K562 (cell line): ENCODE measurements around the gene SLC30A1. TPM values are rescaled to one million over a fixed set of nuclear protein-coding genes. Genes with fewer than 3 reads are reported as not detected.

ENCODE experiments used
- CHD4 ChIP-seq: fragments of 200-600 bp; sonication (generic); IDR thresholded peaks from 3 replicates; pipeline ENCODE4 v1.6.1; 2012; ENCODE audit warnings: low read depth, mild to moderate bottlenecking, mixed read lengths, low read length, inconsistent platforms; ENCODE audit not compliant: insufficient read depth, insufficient replicate concordance, poor library complexity, severe bottlenecking
- ELF4 ChIP-seq: fragments of 450-650 bp; formaldehyde crosslinking; IDR thresholded peaks from 2 replicates; pipeline ENCODE4 v1.4.0; 2022; ENCODE audit warnings: missing genetic modification characterization
- KAT8 ChIP-seq: fragments of 450-650 bp; IDR thresholded peaks from 2 replicates; pipeline ENCODE4 v1.6.1; 2016; ENCODE audit warnings: low read depth, mild to moderate bottlenecking
- NFIC ChIP-seq: fragments of 450-650 bp; IDR thresholded peaks from 2 replicates; pipeline ENCODE4 v1.6.1; 2017; ENCODE audit warnings: mild to moderate bottlenecking, inconsistent platforms
- PHTF2 ChIP-seq: fragments of 250-450 bp; sonication (Bioruptor Pico); IDR thresholded peaks from 2 replicates; pipeline ENCODE4 v1.5.0; 2021; ENCODE audit warnings: mild to moderate bottlenecking
- RCOR1 ChIP-seq, 2 experiments: IDR thresholded peaks; 2 replicates each; pipeline ENCODE4 v1.6.1; 2012; ENCODE audit warnings: low read depth in 2 of 2, low read length in 2 of 2, borderline replicate concordance in 1 of 2, improper control_type of control experiment in 1 of 2
- SFPQ ChIP-seq: fragments of 200-400 bp; formaldehyde crosslinking; IDR thresholded peaks from 2 replicates; pipeline ENCODE4 v1.6.1; 2017; ENCODE audit warnings: mild to moderate bottlenecking, low read depth, low read length, moderate library complexity
- TBL1XR1 ChIP-seq, 2 experiments: IDR thresholded peaks; 2 replicates each; pipeline ENCODE4 v1.6.1; 2012; ENCODE audit warnings: improper control_type of control experiment in 2 of 2, low read length in 2 of 2, mild to moderate bottlenecking in 1 of 2
- ZBTB17 ChIP-seq: fragments of 450-650 bp; formaldehyde crosslinking; IDR thresholded peaks from 2 replicates; pipeline ENCODE4 v1.4.0; 2020; ENCODE audit warnings: mild to moderate bottlenecking
- ZBTB7A ChIP-seq: IDR thresholded peaks from 2 replicates; pipeline ENCODE4 v1.6.1; 2011; ENCODE audit warnings: low read depth, mild to moderate bottlenecking, low read length, moderate library complexity, borderline replicate concordance; ENCODE audit not compliant: control insufficient read depth
- ZKSCAN8 ChIP-seq: fragments of 200-800 bp; sonication (Bioruptor generic); IDR thresholded peaks from 2 replicates; pipeline ENCODE4 v1.6.1; 2016; ENCODE audit warnings: missing genetic modification characterization, missing compliant biosample characterization
- ZNF280A ChIP-seq: fragments of 450-650 bp; IDR thresholded peaks from 2 replicates; pipeline ENCODE4 v1.6.1; 2018; ENCODE audit warnings: mild to moderate bottlenecking, low read depth; ENCODE audit not compliant: partially characterized antibody
- ZNF551 ChIP-seq: fragments of 250-450 bp; sonication (Bioruptor Pico); IDR thresholded peaks from 2 replicates; pipeline ENCODE4 v1.5.0; 2021; ENCODE audit warnings: mild to moderate bottlenecking, moderate library complexity
- ZNF740 ChIP-seq, 3 experiments: fragments of 200-800 bp in 1 of 3; sonication (Bioruptor generic) in 1 of 3; sonication (generic) in 1 of 3; formaldehyde crosslinking in 1 of 3; IDR thresholded peaks; 2 replicates each; pipeline versions ENCODE4 v1.6.1 to v1.8.0; 2016 to 2022; ENCODE audit warnings: mild to moderate bottlenecking in 2 of 3, missing compliant biosample characterization in 2 of 3, missing genetic modification characterization in 2 of 3, missing genetic modification reagents in 1 of 3
- polyA plus RNA-seq, 8 experiments: library from polyadenylated mRNA; depleted of rRNA in 4 of 8; stranded (reverse) in 5 of 8; unstranded in 3 of 8; fragments of >200 nt; fragmentation: Nextera tagmentation in 2 of 8; fragmentation: Illumina TruSeq in 1 of 8; extraction: Ambion mirVana in 2 of 8; extraction: Trizol in 1 of 8; gene quantifications; 2 replicates each; pipeline versions ENCODE4 v1.2.1 to v1.2.3, GENCODE V29; 2011 to 2014; ENCODE audit warnings: inconsistent platforms in 1 of 8, missing spikeins in 1 of 8
- total RNA-seq, 7 experiments: library from RNA; depleted of rRNA in 6 of 7; stranded (reverse); fragments of >200 nt in 6 of 7; fragmentation: Illumina TruSeq in 2 of 7; extraction: Trizol in 2 of 7; gene quantifications; 2 replicates each; pipeline versions ENCODE4 v1.2.1 to v1.2.3, GENCODE V29; 2011 to 2021; ENCODE audit warnings: low replicate concordance in 1 of 7
- TF ChIP-seq, protein P1 (sequence below), 2 experiments: fragments of 450-650 bp in 1 of 2; IDR thresholded peaks; 2 replicates each; pipeline ENCODE4 v1.6.1; 2011 to 2017; ENCODE audit warnings: low read depth in 2 of 2, antibody characterized with exemption in 1 of 2, borderline replicate concordance in 1 of 2, low read length in 1 of 2, mild to moderate bottlenecking in 1 of 2, mixed read lengths in 1 of 2; ENCODE audit not compliant: control insufficient read depth in 1 of 2
- TF ChIP-seq, protein P2 (sequence below): fragments of 450-650 bp; formaldehyde crosslinking; conservative IDR thresholded peaks from 2 replicates; pipeline ENCODE4 v1.4.0; 2022; ENCODE audit warnings: mild to moderate bottlenecking, missing genetic modification characterization

SLC30A1 gene
- total and polyA plus RNA-seq, 9 of the 15 experiments (the other 6 are each of a cell fraction or from before 2014, with no cell fraction given) = 4.1 to 14.4 (median 6.6) TPM

DNA sequence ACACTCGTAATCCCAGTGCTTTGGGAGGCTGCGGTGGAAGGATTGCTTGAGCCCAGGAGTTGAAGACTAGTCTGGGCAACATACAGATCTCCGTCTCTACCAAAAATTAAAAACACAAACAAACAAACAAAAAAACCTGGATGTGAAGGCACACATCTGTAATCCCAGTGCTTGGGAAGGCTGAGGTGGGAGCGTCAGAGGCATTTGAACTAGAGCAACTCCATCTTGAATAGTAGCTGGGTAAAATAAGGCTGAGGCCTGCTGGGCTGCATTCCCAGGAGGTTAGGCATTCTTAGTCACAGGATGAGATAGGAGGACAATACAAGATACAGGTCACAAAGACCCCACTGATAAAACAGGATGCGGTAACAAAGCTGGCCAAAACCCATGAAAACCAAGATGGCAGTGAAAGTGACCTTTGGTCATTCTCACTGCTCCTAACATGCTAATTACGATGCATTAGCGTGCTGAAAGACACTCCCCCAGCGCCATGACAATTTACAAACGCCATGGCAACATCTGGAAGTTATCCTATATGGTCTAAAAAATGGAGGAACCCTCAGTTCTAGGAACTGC is 53.8 kb downstream of the SLC30A1 start (continued):
- TF ChIP-seq ZKSCAN8 (CRISPR knock-in tag) (no peak), ZNF280A (no peak), ELF4 (CRISPR knock-in tag) (0 out of 2 replicates have a peak, but pooled peaks have one; percentile 52), ZNF740 (CRISPR knock-in tag; IDR thresholded peaks at IDR 0.05) (no peak), ZNF740 (tag; IDR thresholded peaks at IDR 0.05) (peak in 1 of 2 experiments; percentile 88; a peak in 2 of 4 replicates), SFPQ (no peak), PHTF2 (CRISPR knock-in tag) (no peak), TBL1XR1 (IDR thresholded peaks at IDR 0.05; ENCODE audit: low read length in 2 of 2) (no peak), KAT8 (no peak), CHD4 (no peak), NFIC (no peak), ZBTB17 (CRISPR knock-in tag) (0 out of 2 replicates have a peak, but pooled peaks have one; percentile 22), ZBTB7A (no peak), RCOR1 (IDR thresholded peaks at IDR 0.05; ENCODE audit: borderline replicate concordance in 1 of 2, low read depth in 2 of 2, low read length in 2 of 2) (no peak), ZNF551 (CRISPR knock-in tag) (no peak)
- TF ChIP-seq, protein P1, sequence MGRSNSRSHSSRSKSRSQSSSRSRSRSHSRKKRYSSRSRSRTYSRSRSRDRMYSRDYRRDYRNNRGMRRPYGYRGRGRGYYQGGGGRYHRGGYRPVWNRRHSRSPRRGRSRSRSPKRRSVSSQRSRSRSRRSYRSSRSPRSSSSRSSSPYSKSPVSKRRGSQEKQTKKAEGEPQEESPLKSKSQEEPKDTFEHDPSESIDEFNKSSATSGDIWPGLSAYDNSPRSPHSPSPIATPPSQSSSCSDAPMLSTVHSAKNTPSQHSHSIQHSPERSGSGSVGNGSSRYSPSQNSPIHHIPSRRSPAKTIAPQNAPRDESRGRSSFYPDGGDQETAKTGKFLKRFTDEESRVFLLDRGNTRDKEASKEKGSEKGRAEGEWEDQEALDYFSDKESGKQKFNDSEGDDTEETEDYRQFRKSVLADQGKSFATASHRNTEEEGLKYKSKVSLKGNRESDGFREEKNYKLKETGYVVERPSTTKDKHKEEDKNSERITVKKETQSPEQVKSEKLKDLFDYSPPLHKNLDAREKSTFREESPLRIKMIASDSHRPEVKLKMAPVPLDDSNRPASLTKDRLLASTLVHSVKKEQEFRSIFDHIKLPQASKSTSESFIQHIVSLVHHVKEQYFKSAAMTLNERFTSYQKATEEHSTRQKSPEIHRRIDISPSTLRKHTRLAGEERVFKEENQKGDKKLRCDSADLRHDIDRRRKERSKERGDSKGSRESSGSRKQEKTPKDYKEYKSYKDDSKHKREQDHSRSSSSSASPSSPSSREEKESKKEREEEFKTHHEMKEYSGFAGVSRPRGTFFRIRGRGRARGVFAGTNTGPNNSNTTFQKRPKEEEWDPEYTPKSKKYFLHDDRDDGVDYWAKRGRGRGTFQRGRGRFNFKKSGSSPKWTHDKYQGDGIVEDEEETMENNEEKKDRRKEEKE (IDR thresholded peaks at IDR 0.05; ENCODE audit: borderline replicate concordance in 1 of 2, control insufficient read depth in 1 of 2, low read depth in 2 of 2, low read length in 1 of 2) = no peak
- TF ChIP-seq, protein P2, sequence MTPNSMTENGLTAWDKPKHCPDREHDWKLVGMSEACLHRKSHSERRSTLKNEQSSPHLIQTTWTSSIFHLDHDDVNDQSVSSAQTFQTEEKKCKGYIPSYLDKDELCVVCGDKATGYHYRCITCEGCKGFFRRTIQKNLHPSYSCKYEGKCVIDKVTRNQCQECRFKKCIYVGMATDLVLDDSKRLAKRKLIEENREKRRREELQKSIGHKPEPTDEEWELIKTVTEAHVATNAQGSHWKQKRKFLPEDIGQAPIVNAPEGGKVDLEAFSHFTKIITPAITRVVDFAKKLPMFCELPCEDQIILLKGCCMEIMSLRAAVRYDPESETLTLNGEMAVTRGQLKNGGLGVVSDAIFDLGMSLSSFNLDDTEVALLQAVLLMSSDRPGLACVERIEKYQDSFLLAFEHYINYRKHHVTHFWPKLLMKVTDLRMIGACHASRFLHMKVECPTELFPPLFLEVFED = 0 out of 2 replicates have a peak, but pooled peaks have one; percentile 43
